Spleen (tissue), 7 donors: ENCODE results near the gene VSIG1.

Experiments used
- POLR2A ChIP-seq, 3 donors: fragments of 450-650 bp; IDR thresholded peaks; one replicate each; pipeline ENCODE4 v1.5.1; 2017; ENCODE audit warnings: antibody characterized with exemption in 3 of 3, mild to moderate bottlenecking in 1 of 3
- POLR2AphosphoS5 ChIP-seq, 3 donors: sonication (generic); formaldehyde crosslinking; IDR thresholded peaks; one replicate each; pipeline ENCODE4 v1.5.1; 2017; ENCODE audit warnings: antibody characterized with exemption in 3 of 3
- TF ChIP-seq, protein P1 (sequence below), 11 experiments: fragments of 200-600 bp in 7 of 11; fragments of 450-650 bp in 4 of 11; sonication (generic) in 4 of 11; IDR thresholded peaks in 8 of 11; conservative IDR thresholded peaks in 3 of 11; 1 replicate in 7 of 11; 2 replicates in 4 of 11; pipeline versions ENCODE4 v1.4.0 to v1.8.0; 2016 to 2021; ENCODE audit warnings: antibody characterized with exemption in 11 of 11, inconsistent platforms in 4 of 11, mild to moderate bottlenecking in 1 of 11
- donor health status: DM: no; HTN: no; CAD: no; lungs with moderate emphysema.
- donor health status: DM: no; HTN: no; CAD: no.
- donor health status: DM: no; HTN: no; CAD: no.

DNA sequence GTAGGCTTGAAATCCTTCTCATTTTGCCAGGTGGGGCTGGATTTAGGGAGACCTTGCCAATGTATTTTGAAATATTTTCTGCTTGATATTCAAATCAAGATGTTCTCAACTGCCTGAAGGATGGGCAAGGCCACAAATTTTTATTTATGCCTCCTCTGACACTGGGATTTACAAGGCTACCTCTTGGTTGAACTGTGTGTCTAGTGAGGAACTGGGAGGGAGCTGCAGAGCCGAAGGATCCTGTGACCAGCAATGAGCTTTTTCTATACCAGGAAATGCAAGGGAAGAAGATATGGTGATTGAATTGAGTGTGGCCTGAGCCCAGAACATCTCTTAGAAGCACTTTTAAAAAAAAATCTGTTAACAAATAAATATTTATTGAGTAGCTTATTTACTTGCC lies 14.9 kb downstream of the VSIG1 start:
- TF ChIP-seq, protein P1, sequence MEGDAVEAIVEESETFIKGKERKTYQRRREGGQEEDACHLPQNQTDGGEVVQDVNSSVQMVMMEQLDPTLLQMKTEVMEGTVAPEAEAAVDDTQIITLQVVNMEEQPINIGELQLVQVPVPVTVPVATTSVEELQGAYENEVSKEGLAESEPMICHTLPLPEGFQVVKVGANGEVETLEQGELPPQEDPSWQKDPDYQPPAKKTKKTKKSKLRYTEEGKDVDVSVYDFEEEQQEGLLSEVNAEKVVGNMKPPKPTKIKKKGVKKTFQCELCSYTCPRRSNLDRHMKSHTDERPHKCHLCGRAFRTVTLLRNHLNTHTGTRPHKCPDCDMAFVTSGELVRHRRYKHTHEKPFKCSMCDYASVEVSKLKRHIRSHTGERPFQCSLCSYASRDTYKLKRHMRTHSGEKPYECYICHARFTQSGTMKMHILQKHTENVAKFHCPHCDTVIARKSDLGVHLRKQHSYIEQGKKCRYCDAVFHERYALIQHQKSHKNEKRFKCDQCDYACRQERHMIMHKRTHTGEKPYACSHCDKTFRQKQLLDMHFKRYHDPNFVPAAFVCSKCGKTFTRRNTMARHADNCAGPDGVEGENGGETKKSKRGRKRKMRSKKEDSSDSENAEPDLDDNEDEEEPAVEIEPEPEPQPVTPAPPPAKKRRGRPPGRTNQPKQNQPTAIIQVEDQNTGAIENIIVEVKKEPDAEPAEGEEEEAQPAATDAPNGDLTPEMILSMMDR (IDR thresholded peaks at IDR 0.05 in 8 of 11, conservative IDR thresholded peaks at IDR 0.05 in 3 of 11): no peak
- no peak for TF ChIP-seq POLR2AphosphoS5 (IDR thresholded peaks at IDR 0.05)
- TF ChIP-seq POLR2A (IDR thresholded peaks at IDR 0.05): no peak
